Measurements from ENCODE around the gene SGIP1. TPM values are rescaled to one million over a fixed set of nuclear protein-coding genes. Genes with fewer than 3 reads are reported as not detected.

Gene SGIP1
- total RNA-seq, 2 donors from 2014 or later: 3.8 to 9.4 TPM

DNA sequence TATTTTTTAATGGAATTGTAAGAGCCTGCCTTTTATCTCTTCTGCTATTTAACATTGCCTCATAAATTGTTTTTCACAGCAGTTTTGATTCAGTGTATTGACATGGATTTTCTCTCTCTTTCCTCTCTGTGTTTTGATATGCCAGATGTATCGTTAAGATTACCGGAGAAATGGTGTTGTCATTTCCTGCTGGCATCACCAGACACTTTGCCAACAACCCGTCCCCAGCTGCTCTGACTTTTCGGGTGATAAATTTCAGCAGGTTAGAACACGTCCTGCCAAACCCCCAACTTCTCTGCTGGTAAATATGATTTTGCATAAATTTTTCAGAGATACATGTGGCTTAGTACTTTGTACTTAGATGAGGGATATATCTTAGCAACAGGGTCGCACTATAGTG, 195.2 kb downstream of the SGIP1 start:
- Histone ChIP-seq H3K27me3 (ENCODE audit: control insufficient read depth, insufficient read depth, low read length, poor library complexity, severe bottlenecking) (no peaks in the 10 kb centered on the region), H3K9ac (ENCODE audit: extremely low read depth, low read length, poor library complexity, severe bottlenecking) (no peak overlapping the region), H3K4me1 (ENCODE audit: control insufficient read depth, insufficient read depth, low read length) (no peaks in the 10 kb centered on the region), H3K36me3 (ENCODE audit: control insufficient read depth, insufficient read depth, low read length) (no peaks in the 10 kb centered on the region), H3K9me3 (ENCODE audit: control insufficient read depth, low read length) (no peaks in the 10 kb centered on the region), H3K4me3 (ENCODE audit: low read length) (no peak overlapping the region), H3K27ac (ENCODE audit: low read depth, low read length) (no peak overlapping the region)
- Mint-ChIP-seq H3K9me3 (no peaks in the 10 kb centered on the region), H3K27ac (no peak overlapping the region), H3K4me3 (no peak overlapping the region), H3K36me3 (ENCODE audit: low read depth) (no peaks in the 10 kb centered on the region), H3K27me3 (ENCODE audit: insufficient read depth) (peaks cover 9% of the 10 kb centered on the region), H3K4me1 (peaks cover 9% of the 10 kb centered on the region)
- no peak for DNase-seq
- 95 to 100% methylated on average over 3 to 6 of the region's 6 CpGs for WGBS, 2 experiments (ENCODE audit: insufficient coverage in 1 of 2, insufficient read length in 1 of 2)
- TF ChIP-seq, protein P1, sequence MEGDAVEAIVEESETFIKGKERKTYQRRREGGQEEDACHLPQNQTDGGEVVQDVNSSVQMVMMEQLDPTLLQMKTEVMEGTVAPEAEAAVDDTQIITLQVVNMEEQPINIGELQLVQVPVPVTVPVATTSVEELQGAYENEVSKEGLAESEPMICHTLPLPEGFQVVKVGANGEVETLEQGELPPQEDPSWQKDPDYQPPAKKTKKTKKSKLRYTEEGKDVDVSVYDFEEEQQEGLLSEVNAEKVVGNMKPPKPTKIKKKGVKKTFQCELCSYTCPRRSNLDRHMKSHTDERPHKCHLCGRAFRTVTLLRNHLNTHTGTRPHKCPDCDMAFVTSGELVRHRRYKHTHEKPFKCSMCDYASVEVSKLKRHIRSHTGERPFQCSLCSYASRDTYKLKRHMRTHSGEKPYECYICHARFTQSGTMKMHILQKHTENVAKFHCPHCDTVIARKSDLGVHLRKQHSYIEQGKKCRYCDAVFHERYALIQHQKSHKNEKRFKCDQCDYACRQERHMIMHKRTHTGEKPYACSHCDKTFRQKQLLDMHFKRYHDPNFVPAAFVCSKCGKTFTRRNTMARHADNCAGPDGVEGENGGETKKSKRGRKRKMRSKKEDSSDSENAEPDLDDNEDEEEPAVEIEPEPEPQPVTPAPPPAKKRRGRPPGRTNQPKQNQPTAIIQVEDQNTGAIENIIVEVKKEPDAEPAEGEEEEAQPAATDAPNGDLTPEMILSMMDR (conservative IDR thresholded peaks at IDR 0.05): no peak

DNA sequence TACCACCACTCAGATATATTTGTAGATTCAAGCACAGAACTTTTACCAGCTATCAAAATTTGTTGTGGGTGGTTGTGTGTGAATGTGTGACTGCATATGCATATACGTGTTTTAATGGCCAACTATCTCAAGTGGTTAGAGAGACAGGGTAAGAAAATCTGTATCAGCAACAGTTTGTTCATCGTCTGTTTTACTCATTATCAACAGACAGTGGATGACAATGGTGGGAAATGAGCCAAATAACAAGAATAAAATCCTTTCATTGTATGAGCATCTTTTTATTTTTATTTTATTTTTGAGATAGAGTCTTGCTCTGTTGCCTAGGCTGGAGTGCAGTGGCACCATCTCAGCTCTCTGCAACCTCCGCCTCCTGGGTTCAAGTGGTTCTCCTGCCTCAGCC, 195.6 kb downstream of the SGIP1 start:
- Histone ChIP-seq H3K4me3 (ENCODE audit: low read length) (no peak overlapping the region), H3K27ac (ENCODE audit: low read depth, low read length) (no peak overlapping the region), H3K36me3 (ENCODE audit: control insufficient read depth, insufficient read depth, low read length) (no peaks in the 10 kb centered on the region), H3K9me3 (ENCODE audit: control insufficient read depth, low read length) (no peaks in the 10 kb centered on the region), H3K4me1 (ENCODE audit: control insufficient read depth, insufficient read depth, low read length) (no peaks in the 10 kb centered on the region), H3K9ac (ENCODE audit: extremely low read depth, low read length, poor library complexity, severe bottlenecking) (no peak overlapping the region), H3K27me3 (ENCODE audit: control insufficient read depth, insufficient read depth, low read length, poor library complexity, severe bottlenecking) (no peaks in the 10 kb centered on the region)
- no peak for DNase-seq
- Mint-ChIP-seq H3K27ac (no peak overlapping the region), H3K27me3 (ENCODE audit: insufficient read depth) (peaks cover 9% of the 10 kb centered on the region), H3K9me3 (no peaks in the 10 kb centered on the region), H3K4me1 (peaks cover 9% of the 10 kb centered on the region), H3K36me3 (ENCODE audit: low read depth) (no peaks in the 10 kb centered on the region), H3K4me3 (no peak overlapping the region)
- TF ChIP-seq, protein P1 (conservative IDR thresholded peaks at IDR 0.05): no peak
- 89 to 98% methylated on average over 1 to 3 of the region's 3 CpGs for WGBS, 2 experiments (ENCODE audit: insufficient coverage in 1 of 2, insufficient read length in 1 of 2)

- Mint-ChIP-seq H3K4me1 (peaks cover 9% of the 10 kb centered on the region), H3K27ac (no peak overlapping the region), H3K9me3 (no peaks in the 10 kb centered on the region), H3K4me3 (no peak overlapping the region), H3K27me3 (ENCODE audit: insufficient read depth) (peaks cover 9% of the 10 kb centered on the region), H3K36me3 (ENCODE audit: low read depth) (no peaks in the 10 kb centered on the region)
- peak; percentile 49 for DNase-seq
- WGBS, 2 experiments (ENCODE audit: insufficient coverage in 1 of 2, insufficient read length in 1 of 2): 82 to 90% methylated on average over 2 of the region's 2 CpGs
- Histone ChIP-seq H3K9ac (ENCODE audit: extremely low read depth, low read length, poor library complexity, severe bottlenecking) (no peak overlapping the region), H3K9me3 (ENCODE audit: control insufficient read depth, low read length) (no peaks in the 10 kb centered on the region), H3K36me3 (ENCODE audit: control insufficient read depth, insufficient read depth, low read length) (no peaks in the 10 kb centered on the region), H3K27me3 (ENCODE audit: control insufficient read depth, insufficient read depth, low read length, poor library complexity, severe bottlenecking) (no peaks in the 10 kb centered on the region), H3K27ac (ENCODE audit: low read depth, low read length) (no peak overlapping the region), H3K4me1 (ENCODE audit: control insufficient read depth, insufficient read depth, low read length) (no peaks in the 10 kb centered on the region), H3K4me3 (ENCODE audit: low read length) (no peak overlapping the region)
- TF ChIP-seq, protein P1 (conservative IDR thresholded peaks at IDR 0.05): no peak
Measured at GRCh38 chr1:66730462-66730861, 196.5 kb downstream of the SGIP1 start.

All from endodermal cell (in vitro differentiated cells).